NCI-H774 (cell line): ENCODE measurements around the gene PAPPA.
A peak's percentile ranks its signal among the peaks of the same experiment; 100 is the strongest.

ENCODE experiments used
- DNase-seq: peaks from one replicate; lab custom pipeline; 2025; lab: John Stamatoyannopoulos, UW

The PAPPA gene

GRCh38 chr9:116318468-116319374, 165.1 kb downstream of the PAPPA start:
- no peak for DNase-seq

DNA sequence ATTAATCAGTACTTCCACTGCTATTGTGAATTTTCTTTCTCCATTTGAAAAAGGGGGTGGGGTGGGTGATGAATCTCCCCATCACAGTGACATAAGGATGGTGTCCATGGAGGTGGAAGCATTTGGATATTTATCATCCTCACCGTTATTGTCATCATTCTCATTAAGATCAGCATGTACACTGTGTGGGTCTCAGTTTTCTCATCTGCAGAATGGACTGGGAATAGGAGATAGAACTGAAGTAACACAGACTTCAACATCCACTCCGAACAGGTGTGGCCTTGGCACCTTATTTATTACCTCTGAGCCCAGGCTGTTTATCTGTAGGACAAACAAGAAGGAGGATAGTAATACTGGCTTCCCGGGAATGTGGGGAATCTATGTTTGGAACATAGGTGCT, 165.9 kb downstream of the PAPPA start:
- DNase-seq, result no peak

- DNase-seq, result no peak
These were observed 166.7 kb downstream of the PAPPA start for GRCh38 chr9:116320290-116320689.

DNA sequence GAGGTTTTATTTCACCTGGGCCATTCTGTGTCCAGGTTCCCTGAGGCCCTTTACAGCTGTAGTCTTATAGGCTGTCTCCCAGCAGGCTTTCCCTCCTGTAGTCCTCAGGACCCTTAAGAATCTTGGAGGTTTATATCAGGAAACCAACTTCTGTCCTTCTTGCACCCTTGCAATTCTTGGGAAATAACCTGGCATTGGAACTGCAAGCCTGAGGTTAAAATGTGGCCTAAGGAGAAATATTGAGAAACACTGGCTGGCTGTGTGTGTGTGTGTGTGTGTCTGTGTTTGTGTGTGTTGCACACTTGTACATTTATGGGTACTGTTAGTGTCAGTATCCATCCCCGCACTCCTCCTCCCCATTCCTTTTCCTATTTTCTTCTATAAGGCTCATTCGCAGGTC, 168.9 kb downstream of the PAPPA start:
- no peak for DNase-seq

GRCh38 chr9:116323012-116323411, 169.4 kb downstream of the PAPPA start:
- no peak for DNase-seq

DNA sequence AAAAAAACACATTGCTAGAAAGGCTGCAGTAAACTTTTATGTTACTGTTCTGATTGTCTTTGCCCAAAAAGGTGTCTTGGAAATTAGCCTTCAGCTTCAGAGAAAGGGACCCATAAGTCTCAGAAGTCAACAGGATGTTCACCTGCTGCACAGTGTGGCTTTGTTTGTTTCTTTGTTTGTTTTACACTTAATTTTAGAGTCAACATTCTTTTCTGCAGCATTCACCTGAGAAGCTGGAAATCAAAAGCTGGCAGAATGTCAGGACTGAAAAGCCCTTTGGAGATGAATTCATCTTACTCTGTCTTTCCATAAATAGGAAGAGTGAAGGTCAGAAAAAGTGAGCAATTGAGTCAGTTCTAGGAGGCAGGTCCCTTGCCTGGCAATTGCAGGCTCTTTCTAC, 170.0 kb downstream of the PAPPA start:
- peak; percentile 61 for DNase-seq

- DNase-seq, result no peak
These were observed 172.3 kb downstream of the PAPPA start for GRCh38 chr9:116325924-116326323.

- DNase-seq, result no peak
These were observed 174.3 kb downstream of the PAPPA start for GRCh38 chr9:116327701-116328405.

DNA sequence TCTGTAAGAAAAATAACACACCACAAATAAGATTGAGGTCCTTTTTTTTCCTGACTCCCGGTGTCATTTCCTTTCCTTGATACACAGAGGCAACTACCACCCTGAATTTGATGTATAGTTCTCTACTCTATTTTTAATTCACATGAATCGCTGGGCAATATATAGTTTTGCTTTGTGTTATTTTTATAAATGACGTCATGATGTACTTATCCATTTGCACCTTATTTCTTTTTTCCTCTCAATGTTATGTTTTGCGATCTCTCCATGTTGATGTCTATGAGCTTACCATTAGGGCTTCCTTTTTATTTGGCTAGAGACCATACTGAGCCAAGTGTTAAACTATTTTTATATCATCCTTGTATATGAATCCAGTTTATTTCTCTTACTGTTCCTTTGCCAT, 175.9 kb downstream of the PAPPA start:
- DNase-seq, result no peak

GRCh38 chr9:116331241-116331640, 177.7 kb downstream of the PAPPA start:
- no peak for DNase-seq

GRCh38 chr9:116332090-116332489, 178.5 kb downstream of the PAPPA start:
- no peak for DNase-seq

GRCh38 chr9:116333254-116333653, 179.7 kb downstream of the PAPPA start:
- no peak for DNase-seq

DNA sequence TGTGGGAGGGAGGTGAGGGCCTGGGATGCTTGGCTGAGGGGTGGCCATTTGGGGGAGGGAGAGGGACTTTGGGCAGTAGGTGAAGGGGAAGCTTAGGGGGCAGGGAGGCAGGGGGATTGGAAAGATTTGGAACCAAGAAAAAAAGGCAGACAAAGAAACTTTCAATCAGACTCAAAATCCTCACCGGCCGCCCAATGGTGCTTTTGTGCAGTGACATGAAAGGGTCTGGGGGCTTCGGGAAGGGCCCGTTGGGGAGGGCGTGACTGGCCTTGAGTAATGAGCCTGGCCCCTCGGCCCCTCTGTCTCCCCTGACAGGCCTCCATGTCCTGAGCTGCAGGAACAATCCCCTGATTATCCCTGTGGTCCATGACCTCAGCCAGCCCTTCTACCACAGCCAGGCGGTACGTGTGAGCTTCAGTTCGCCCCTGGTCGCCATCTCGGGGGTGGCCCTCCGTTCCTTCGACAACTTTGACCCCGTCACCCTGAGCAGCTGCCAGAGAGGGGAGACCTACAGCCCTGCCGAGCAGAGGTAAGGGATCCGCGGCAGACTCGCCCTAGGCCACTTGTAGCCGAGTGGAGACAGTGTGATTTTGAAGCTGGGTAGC, 181.1 kb downstream of the PAPPA start:
- DNase-seq, result no peak

- no peak for DNase-seq
These were observed 181.8 kb downstream of the PAPPA start for GRCh38 chr9:116335392-116335791.

DNA sequence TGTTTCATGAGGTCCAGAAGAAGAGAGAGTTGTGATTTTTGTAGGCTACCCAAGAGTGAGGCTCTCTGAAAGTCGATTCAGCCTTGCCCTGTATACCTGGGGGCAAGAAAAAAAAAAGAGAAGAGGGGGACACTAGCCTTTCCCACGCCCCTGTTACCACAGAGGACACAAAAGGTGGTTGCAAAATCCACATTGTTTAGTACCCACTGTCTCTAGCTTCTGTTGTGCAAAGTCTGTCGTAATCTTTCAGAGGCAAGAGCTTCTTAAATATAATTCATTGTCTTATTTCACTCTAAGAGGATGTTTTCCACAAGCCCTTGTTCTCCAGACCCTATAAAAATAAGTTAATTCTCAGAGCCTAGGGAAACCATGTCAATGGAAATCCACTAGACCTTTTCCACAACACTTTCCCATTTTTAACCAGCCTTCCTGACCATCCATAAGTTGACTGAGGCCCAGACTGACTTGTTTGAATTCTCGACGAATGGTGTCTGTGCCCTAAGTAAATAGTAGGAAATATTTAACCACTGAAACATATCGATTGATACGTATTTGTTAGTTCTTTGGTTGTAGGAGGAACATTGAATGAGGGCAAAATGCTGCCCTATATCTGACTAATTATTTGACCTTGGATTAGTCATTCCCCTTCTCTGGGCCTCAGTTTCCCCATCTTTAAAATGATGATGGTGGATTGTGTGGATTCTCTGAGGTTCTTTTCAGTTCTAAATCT, 182.7 kb downstream of the PAPPA start:
- DNase-seq, result no peak

DNA sequence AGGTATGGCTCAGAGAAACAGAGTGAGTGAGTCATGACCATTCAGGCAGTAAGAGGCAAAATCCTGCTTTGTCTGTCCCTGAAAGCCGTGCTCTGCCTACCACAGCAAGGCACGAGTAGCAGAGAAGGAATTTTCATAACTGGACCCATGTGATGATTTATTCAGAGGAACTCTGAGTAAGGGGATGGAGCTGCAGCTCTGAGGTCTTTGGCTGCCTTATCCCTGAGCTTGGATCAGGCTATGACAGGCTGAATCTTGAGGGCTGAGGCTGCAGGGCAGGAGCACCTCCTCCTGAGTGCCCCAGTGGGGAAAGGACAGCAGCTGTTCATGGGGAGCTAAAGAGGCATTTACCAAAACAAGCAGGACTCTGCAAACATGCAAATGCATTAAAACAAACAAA, 183.4 kb downstream of the PAPPA start:
- no peak for DNase-seq

DNA sequence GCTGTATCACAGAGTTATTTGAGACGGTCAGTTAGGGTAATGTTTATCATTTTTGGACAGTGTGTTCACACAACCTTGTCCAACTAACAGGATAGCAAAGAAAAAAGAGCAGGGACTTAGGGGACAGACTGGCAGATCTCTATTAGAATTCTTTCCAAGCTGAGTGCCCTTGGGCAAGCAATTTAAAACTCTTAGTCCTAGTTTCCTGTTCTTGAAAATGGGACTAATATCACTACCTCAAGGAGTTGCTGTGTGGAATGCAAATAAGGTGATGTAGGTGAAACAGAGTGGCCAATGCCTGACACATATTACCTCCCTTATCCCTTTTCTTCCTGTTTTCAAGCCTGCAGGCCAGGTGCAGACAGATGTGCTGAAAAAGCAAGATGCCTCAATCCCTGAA, 186.7 kb downstream of the PAPPA start:
- DNase-seq, result no peak

DNA sequence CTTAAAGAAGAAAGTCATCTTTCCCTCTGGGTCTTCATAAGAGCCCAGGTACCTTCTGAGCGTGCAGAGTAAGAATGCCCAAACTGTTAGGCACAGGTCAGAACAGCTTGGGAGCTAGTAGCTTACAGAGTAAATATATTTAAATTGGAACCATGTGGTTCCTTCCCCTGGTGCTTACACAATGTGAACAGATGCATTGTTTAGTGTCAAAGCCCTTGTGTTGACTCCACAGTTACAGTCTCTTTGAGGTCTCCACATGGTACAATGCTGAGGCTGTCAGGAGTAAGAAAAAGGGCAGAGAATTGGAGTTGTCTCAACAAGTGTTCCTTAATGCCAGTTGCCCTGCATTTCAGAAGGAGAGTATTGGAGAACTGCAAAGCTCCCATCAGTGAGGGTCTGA, 188.5 kb downstream of the PAPPA start:
- DNase-seq, result peak; percentile 51

- DNase-seq, result no peak
These were observed 189.3 kb downstream of the PAPPA start for GRCh38 chr9:116342941-116343340.

DNA sequence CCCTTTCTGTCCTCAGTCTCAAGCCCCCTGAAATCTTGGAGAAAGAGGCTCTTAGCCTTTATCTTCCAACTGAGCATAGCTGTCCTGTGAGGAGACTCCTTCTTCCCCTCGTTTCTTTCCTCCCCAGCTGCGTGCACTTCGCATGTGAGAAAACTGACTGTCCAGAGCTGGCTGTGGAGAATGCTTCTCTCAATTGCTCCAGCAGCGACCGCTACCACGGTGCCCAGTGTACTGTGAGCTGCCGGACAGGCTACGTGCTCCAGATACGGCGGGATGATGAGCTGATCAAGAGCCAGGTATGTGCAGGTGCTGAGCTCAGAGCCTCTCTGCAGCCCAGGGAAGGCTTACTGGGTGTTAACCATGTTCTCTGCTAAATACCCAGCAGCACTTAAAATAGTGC, 190.8 kb downstream of the PAPPA start:
- no peak for DNase-seq

GRCh38 chr9:116345393-116345792, 191.8 kb downstream of the PAPPA start:
- DNase-seq, result no peak

DNA sequence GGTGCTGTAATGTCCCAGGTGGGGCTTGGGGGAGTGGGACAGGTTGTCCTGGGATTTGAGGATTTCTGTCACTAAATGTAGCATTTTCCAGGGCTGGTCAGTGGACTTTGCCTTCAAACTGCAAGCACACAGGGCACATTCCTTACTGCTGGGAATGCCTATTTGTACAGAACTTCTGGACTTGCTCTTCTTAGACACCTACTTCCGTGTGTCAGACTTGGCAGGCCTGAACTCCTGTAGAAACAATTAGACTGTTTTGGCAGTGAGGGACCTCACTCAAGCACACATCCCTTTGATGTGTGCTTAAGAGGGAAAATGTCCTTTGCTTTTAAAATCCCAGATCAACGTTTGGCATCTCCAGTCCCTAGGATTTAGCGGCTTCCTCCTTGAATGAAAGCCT, 192.2 kb downstream of the PAPPA start:
- DNase-seq, result no peak
